ENCODE results near the gene SYNDIG1. TPM values are rescaled to one million over a fixed set of nuclear protein-coding genes. Genes with fewer than 3 reads are reported as not detected.

The SYNDIG1 gene
- total and polyA plus RNA-seq, 9 of the 15 experiments (the other 6 are each of a cell fraction or from before 2014, with no cell fraction given) = not detected

DNA sequence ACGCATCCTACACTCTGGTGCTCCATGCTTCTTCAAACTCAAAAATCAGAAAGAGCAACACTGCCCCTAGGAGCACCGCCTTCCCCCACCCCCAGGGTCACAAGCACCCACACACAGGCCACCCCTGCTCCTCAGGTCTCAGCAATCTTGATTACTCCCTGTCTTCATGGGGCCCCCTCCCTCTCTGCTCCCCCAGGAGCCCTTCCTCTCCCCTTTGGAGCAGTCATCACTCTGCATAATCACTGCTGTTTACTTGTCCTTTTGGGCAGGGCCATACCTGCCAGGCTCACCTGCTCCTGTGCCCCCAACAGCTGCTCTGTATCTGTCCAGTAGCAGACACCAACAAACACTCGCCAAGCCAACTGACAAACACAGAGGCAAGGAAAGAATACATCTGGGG is 7.6 kb upstream of the SYNDIG1 start:
- H3K9me1 ChIP-seq (ENCODE audit: control insufficient read depth, insufficient read depth, low read length) = no peaks in the 10 kb centered on the region
- H3K4me3 ChIP-seq = no peak overlapping the region
- H2AFZ ChIP-seq (ENCODE audit: low read depth, low read length) = no peak overlapping the region
- in situ Hi-C loops (cut with MboI) (no loop called here), intact Hi-C loops (cut with micrococcal nuclease) (no loop called here)
- no peaks in the 10 kb centered on the region for H3K36me3 ChIP-seq (ENCODE audit: control insufficient read depth, insufficient read depth, low read length)
- no peaks in the 10 kb centered on the region for H3K9me3 ChIP-seq (replicated peaks; ENCODE audit: control insufficient read depth, insufficient read depth, low read depth, low read length)
- no peaks in the 10 kb centered on the region for H4K20me1 ChIP-seq (replicated peaks; ENCODE audit: control insufficient read depth, insufficient read depth, low read length)
- H3K79me2 ChIP-seq (ENCODE audit: control insufficient read depth, insufficient read depth, low read length) = no peaks in the 10 kb centered on the region
- ATAC-seq = no peak
- no peak for DNase-seq (ENCODE audit: extremely low read depth in 1 of 4, low spot score in 3 of 4)
- no peak for FAIRE-seq
- no peaks in the 10 kb centered on the region; a peak in 1 of 5 replicates for H3K27me3 ChIP-seq (ENCODE audit: control insufficient read depth in 2 of 2, insufficient read depth in 2 of 2, low read length in 2 of 2)
- no peaks in the 10 kb centered on the region for H3K4me1 ChIP-seq (replicated peaks in 1 of 2; ENCODE audit: control insufficient read depth in 2 of 2, insufficient read depth in 2 of 2, low read length in 2 of 2)
- no peak overlapping the region for H3K9ac ChIP-seq (ENCODE audit: insufficient read depth in 1 of 2, low read depth in 2 of 2, low read length in 2 of 2)
- BruUV-seq (replicated peaks) = no TSS peak
- TF ChIP-seq ADNP (tag; IDR thresholded peaks at IDR 0.05) = no peak
- TF ChIP-seq ZKSCAN8 (CRISPR knock-in tag; IDR thresholded peaks at IDR 0.05) = no peak
- no peak for TF ChIP-seq ELF2 (CRISPR knock-in tag; IDR thresholded peaks at IDR 0.05)
- no peak for TF ChIP-seq SMAD2 (IDR thresholded peaks at IDR 0.05; ENCODE audit: low read depth, low read length)
- TF ChIP-seq ZNF165 (CRISPR knock-in tag; IDR thresholded peaks at IDR 0.05; ENCODE audit: borderline replicate concordance) = no peak
- TF ChIP-seq FIP1L1 (IDR thresholded peaks at IDR 0.05; ENCODE audit: low read depth, low read length, poor library complexity, severe bottlenecking) = no peak
- TF ChIP-seq, protein P1, sequence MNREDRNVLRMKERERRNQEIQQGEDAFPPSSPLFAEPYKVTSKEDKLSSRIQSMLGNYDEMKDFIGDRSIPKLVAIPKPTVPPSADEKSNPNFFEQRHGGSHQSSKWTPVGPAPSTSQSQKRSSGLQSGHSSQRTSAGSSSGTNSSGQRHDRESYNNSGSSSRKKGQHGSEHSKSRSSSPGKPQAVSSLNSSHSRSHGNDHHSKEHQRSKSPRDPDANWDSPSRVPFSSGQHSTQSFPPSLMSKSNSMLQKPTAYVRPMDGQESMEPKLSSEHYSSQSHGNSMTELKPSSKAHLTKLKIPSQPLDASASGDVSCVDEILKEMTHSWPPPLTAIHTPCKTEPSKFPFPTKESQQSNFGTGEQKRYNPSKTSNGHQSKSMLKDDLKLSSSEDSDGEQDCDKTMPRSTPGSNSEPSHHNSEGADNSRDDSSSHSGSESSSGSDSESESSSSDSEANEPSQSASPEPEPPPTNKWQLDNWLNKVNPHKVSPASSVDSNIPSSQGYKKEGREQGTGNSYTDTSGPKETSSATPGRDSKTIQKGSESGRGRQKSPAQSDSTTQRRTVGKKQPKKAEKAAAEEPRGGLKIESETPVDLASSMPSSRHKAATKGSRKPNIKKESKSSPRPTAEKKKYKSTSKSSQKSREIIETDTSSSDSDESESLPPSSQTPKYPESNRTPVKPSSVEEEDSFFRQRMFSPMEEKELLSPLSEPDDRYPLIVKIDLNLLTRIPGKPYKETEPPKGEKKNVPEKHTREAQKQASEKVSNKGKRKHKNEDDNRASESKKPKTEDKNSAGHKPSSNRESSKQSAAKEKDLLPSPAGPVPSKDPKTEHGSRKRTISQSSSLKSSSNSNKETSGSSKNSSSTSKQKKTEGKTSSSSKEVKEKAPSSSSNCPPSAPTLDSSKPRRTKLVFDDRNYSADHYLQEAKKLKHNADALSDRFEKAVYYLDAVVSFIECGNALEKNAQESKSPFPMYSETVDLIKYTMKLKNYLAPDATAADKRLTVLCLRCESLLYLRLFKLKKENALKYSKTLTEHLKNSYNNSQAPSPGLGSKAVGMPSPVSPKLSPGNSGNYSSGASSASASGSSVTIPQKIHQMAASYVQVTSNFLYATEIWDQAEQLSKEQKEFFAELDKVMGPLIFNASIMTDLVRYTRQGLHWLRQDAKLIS (CRISPR knock-in tag; IDR thresholded peaks at IDR 0.05) = no peak
- TF ChIP-seq ZBTB17 (CRISPR knock-in tag; IDR thresholded peaks at IDR 0.05) = no peak
- 8% methylated on average over 2 of the region's 3 CpGs for WGBS (ENCODE audit: insufficient coverage, low coverage, missing lambda C conversion rate)
- ChIA-PET CTCF (ENCODE audit: low intra/inter-chr PET ratio) (no interaction called here), POLR2A (no interaction called here)
- no peak overlapping the region for H3K27ac ChIP-seq (ENCODE audit: extremely low read depth, low read depth, low read length)
- H3K4me2 ChIP-seq (ENCODE audit: insufficient read depth, low read length) = no peak overlapping the region
